K562 (cell line): ENCODE measurements around the gene GLRX3. TPM values are rescaled to one million over a fixed set of nuclear protein-coding genes. Genes with fewer than 3 reads are reported as not detected.

Experiments used
- ATAC-seq: fragments of 200-7000 bp; cut with Tn5 transposase; 3 replicates; pipeline ENCODE4 v1.9.1; 2020; ENCODE audit warnings: moderate library complexity
- BruUV-seq: library from RNA; stranded (reverse); fragments of 400-500 nt; replicated peaks from 2 replicates; lab custom pipeline; 2021; lab: Mats Ljungman, UMichigan
- CTCF ChIA-PET: fragments of 300-600 bp; formaldehyde crosslinking; extraction: SDS; loops from one replicate; lab custom pipeline; 2021; ENCODE audit warnings: low intra/inter-chr PET ratio; lab: Yijun Ruan, JAX
- POLR2A ChIA-PET: fragments of 300-600, 350-650 bp; sonication (Branson Sonifier 250); formaldehyde crosslinking; extraction: SDS; loops from one replicate; lab custom pipeline; 2021; ENCODE audit warnings: antibody characterized with exemption, inconsistent platforms; lab: Yijun Ruan, JAX
- DNase-seq, 4 experiments: peaks; one replicate each; pipeline versions ENCODE4 v3.0.0 to v3.0.0-alpha.2; 2011 to 2018; ENCODE audit warnings: low spot score in 3 of 4, mixed read lengths in 3 of 4; ENCODE audit errors: extremely low read depth in 1 of 4
- FAIRE-seq: peaks from 2 replicates; lab custom pipeline; 2011; peaks lifted over from hg19 to GRCh38; lab: Jason Lieb, UNC
- H2AFZ ChIP-seq: 2 replicates; pipeline ENCODE4 v1.6.0; 2011; ENCODE audit warnings: low read depth, low read length, control low read depth, inconsistent platforms
- H3K27ac ChIP-seq: fragments of 200-600 bp; 3 replicates; pipeline ENCODE4 v1.8.0; 2011; ENCODE audit warnings: low read depth, mild to moderate bottlenecking, control low read depth, inconsistent platforms, low read length, moderate library complexity, mixed read lengths; ENCODE audit errors: extremely low read depth
- H3K27me3 ChIP-seq, 2 experiments: fragments of 300-600 bp in 1 of 2; 2 replicates in 1 of 2; 3 replicates in 1 of 2; pipeline versions ENCODE4 v1.6.0 to v1.8.0; 2011; ENCODE audit warnings: inconsistent platforms in 2 of 2, low read length in 2 of 2, mild to moderate bottlenecking in 1 of 2, mixed read lengths in 1 of 2, moderate library complexity in 1 of 2; ENCODE audit not compliant: control insufficient read depth in 2 of 2, insufficient read depth in 2 of 2
- H3K36me3 ChIP-seq: fragments of 300-600 bp; 3 replicates; pipeline ENCODE4 v1.8.0; 2011; ENCODE audit warnings: mild to moderate bottlenecking, low read length, inconsistent platforms; ENCODE audit not compliant: control insufficient read depth, insufficient read depth
- H3K4me1 ChIP-seq, 2 experiments: fragments of 200-600 bp in 1 of 2; replicated peaks in 1 of 2; 2 replicates in 1 of 2; 3 replicates in 1 of 2; pipeline versions ENCODE4 v1.5.1 to v1.8.0; 2011; ENCODE audit warnings: inconsistent platforms in 2 of 2, low read length in 2 of 2, mild to moderate bottlenecking in 1 of 2, mixed read lengths in 1 of 2, moderate library complexity in 1 of 2; ENCODE audit not compliant: control insufficient read depth in 2 of 2, insufficient read depth in 2 of 2
- H3K4me2 ChIP-seq: 2 replicates; pipeline ENCODE4 v1.6.1; 2011; ENCODE audit warnings: low read length, control low read depth, inconsistent platforms, mixed read lengths; ENCODE audit not compliant: insufficient read depth
- H3K4me3 ChIP-seq: fragments of 200-600 bp; sonication (generic), shearing (Covaris generic); 2 replicates; pipeline ENCODE4 v1.5.1; 2016; ENCODE audit warnings: control low read depth, inconsistent platforms
- H3K79me2 ChIP-seq: fragments of 200-600 bp; 3 replicates; pipeline ENCODE4 v1.8.0; 2011; ENCODE audit warnings: low read length, inconsistent platforms; ENCODE audit not compliant: control insufficient read depth, insufficient read depth
- H3K9ac ChIP-seq, 2 experiments: 2 replicates each; pipeline versions ENCODE4 v1.6.0 to v1.6.1; 2011; ENCODE audit warnings: low read depth in 2 of 2, low read length in 2 of 2, control low read depth in 1 of 2, inconsistent platforms in 1 of 2, mild to moderate bottlenecking in 1 of 2, mixed read lengths in 1 of 2; ENCODE audit not compliant: insufficient read depth in 1 of 2
- H3K9me1 ChIP-seq: one replicate; pipeline ENCODE4 v1.6.0; 2011; ENCODE audit warnings: inconsistent platforms, mild to moderate bottlenecking, low read length, moderate library complexity; ENCODE audit not compliant: control insufficient read depth, insufficient read depth
- H3K9me3 ChIP-seq: replicated peaks from 2 replicates; pipeline ENCODE4 v1.5.1; 2011; ENCODE audit warnings: low read depth, low read length, inconsistent platforms; ENCODE audit not compliant: control insufficient read depth, insufficient read depth
- H4K20me1 ChIP-seq: replicated peaks from 2 replicates; pipeline ENCODE4 v1.6.1; 2011; ENCODE audit warnings: low read length, inconsistent platforms, mixed read lengths; ENCODE audit not compliant: control insufficient read depth, insufficient read depth
- ARID2 ChIP-seq: fragments of 450-650 bp; IDR thresholded peaks from 2 replicates; pipeline ENCODE4 v1.6.1; 2017; ENCODE audit warnings: antibody characterized with exemption, mild to moderate bottlenecking
- MCM7 ChIP-seq, 2 experiments: fragments of 450-650 bp; IDR thresholded peaks; 2 replicates each; pipeline ENCODE4 v1.6.1; 2016 to 2018
- MIER1 ChIP-seq: fragments of 450-650 bp; IDR thresholded peaks from 2 replicates; pipeline ENCODE4 v1.6.1; 2016; ENCODE audit warnings: antibody characterized with exemption, mild to moderate bottlenecking, low read depth
- POLR2G ChIP-seq: fragments of 200-400 bp; formaldehyde crosslinking; IDR thresholded peaks from 2 replicates; pipeline ENCODE4 v1.6.1; 2017; ENCODE audit warnings: low read depth, mild to moderate bottlenecking, antibody characterized with exemption, low read length, moderate library complexity
- ZNF24 ChIP-seq: fragments of 450-650 bp; IDR thresholded peaks from 2 replicates; pipeline ENCODE4 v1.6.1; 2016
- WGBS: fragments of 100-300 bp; shearing (Covaris generic); methylation state at CpG from one replicate; pipeline ENCODE4 v1.1.6; 2016; ENCODE audit warnings: low coverage, mixed read lengths; ENCODE audit not compliant: insufficient coverage; ENCODE audit errors: missing lambda C conversion rate; 5-methylcytosine and 5-hydroxymethylcytosine counted together
- in situ Hi-C: fragments of 300-500 bp; cut with MboI; formaldehyde crosslinking; loops from 4 replicates; pipeline ENCODE4 v1.15.0; 2018; ENCODE audit warnings: inconsistent platforms, mixed read lengths
- intact Hi-C: fragments of 100-400 bp; cut with micrococcal nuclease; formaldehyde crosslinking; loops from 2 replicates; pipeline ENCODE4 v1.14.2; 2022
- polyA plus RNA-seq, 8 experiments: library from polyadenylated mRNA; depleted of rRNA in 4 of 8; stranded (reverse) in 5 of 8; unstranded in 3 of 8; fragments of >200 nt; fragmentation: Nextera tagmentation in 2 of 8; fragmentation: Illumina TruSeq in 1 of 8; extraction: Ambion mirVana in 2 of 8; extraction: Trizol in 1 of 8; gene quantifications; 2 replicates each; pipeline versions ENCODE4 v1.2.1 to v1.2.3, GENCODE V29; 2011 to 2014; ENCODE audit warnings: inconsistent platforms in 1 of 8, missing spikeins in 1 of 8
- total RNA-seq, 7 experiments: library from RNA; depleted of rRNA in 6 of 7; stranded (reverse); fragments of >200 nt in 6 of 7; fragmentation: Illumina TruSeq in 2 of 7; extraction: Trizol in 2 of 7; gene quantifications; 2 replicates each; pipeline versions ENCODE4 v1.2.1 to v1.2.3, GENCODE V29; 2011 to 2021; ENCODE audit warnings: low replicate concordance in 1 of 7

The GLRX3 gene
- total and polyA plus RNA-seq, 9 of the 15 experiments (the other 6 are each of a cell fraction or from before 2014, with no cell fraction given), result 115 to 190 (median 169) TPM

DNA sequence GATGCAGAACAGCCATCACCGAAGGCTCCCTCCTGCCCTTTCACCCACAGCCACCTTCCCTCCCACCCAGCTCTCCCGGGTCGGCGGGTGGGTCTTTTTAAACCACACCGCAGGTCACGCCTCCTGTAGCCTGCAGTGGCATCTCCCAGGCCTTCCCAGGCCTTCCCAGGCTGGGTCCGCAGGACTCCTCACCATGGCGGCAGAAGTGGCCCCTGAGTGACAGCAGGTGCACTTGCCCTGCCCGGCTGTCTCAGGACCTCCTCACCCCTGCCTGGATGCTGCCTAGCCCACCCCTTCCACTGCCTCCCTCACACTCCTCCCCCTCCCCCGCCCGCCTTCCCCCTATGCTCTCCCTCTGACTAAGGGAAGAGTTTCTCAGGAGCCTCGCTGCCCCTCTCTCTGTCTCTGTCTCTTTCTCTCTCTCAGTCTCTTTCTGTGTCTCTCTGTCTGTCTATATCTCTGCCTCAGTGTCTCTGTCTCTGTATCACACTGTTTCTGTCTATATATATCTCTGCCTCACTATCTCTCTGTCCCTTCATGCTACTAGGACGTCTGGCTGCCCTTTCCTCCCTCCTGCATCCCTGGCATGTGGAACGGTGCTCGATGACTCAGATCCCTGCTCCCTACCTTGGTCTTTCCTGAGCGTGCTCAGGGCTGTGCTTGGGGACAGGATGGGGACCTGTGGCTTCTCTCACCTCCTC lies 57.5 kb downstream of the GLRX3 start:
- no TSS peak for BruUV-seq
- CTCF ChIA-PET, result no interaction called here
- 0 out of 2 replicates have a peak, but pooled peaks have one; percentile 23 for TF ChIP-seq POLR2G
- TF ChIP-seq ZNF24, result no peak
- TF ChIP-seq, all 486 proteins: peak for 1
- ATAC-seq (no peak), FAIRE-seq (no peak), DNase-seq (no peak)
- in situ Hi-C loops, result no loop called here
- Histone ChIP-seq H3K27me3 (no peaks in the 10 kb centered on the region), H3K4me3 (no peak overlapping the region), H3K9ac (no peak overlapping the region), H3K9me1 (no peaks in the 10 kb centered on the region), H3K9me3 (no peaks in the 10 kb centered on the region), H2AFZ (no peak overlapping the region), H3K27ac (no peak overlapping the region), H3K4me2 (no peak overlapping the region), H3K4me1 (peaks cover 0 to 22% of the 10 kb centered on the region in 2 experiments; a peak in 2 of 5 replicates), H3K79me2 (no peaks in the 10 kb centered on the region), H3K36me3 (no peaks in the 10 kb centered on the region), H4K20me1 (no peaks in the 10 kb centered on the region)
- intact Hi-C loops, result no loop called here
- 67% methylated on average over 6 of the region's 16 CpGs for WGBS
- POLR2A ChIA-PET, result no interaction called here

DNA sequence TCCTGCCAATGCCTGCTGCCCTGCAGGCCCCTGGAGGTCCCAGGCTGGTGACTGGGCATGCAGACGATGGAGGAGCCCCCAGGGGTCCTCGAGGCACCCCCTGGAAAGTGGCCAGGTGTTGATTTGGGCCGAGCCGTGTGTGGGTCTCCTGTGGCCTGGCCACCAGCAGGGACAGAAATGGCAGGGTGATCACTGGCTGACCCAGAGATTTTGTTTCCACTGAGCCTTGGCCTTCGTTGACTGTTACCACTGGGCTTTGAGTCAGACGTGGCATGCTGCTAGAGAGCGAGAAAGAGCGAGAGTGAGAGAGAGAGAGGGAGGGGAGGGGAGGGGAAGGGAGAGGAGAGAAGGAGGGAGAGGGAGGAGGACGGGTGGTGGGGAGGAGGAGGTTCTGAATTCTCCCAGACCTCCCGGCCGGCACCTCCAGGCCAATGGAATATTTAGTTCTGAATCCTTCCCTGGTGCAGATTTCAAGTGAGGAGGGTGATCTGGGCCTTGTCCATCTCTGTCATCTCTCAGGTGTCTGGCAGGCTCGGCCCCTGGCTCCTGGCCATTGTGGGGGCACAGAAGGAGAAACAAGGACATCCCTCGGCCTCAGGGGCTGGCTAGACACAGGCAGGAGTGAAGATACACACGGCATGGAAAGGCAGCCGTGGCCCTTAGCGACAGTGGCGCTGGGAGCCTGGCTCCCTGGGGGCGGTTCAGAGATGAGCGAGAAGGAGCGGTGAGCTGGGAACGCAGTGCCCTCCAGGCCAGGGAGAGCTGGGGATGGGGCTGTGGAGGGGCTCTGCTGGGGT lies 58.2 kb downstream of the GLRX3 start:
- no TSS peak for BruUV-seq
- TF ChIP-seq MIER1 (no peak), ARID2 (no peak), MCM7 (IDR thresholded peaks at IDR 0.05) (no peak)

More for the DNA sequence above, 58.2 kb downstream of the GLRX3 start:
- CTCF ChIA-PET, result no interaction called here
- no peaks in the 10 kb centered on the region for H3K79me2 ChIP-seq
- POLR2A ChIA-PET, result no interaction called here
- H3K9me1 ChIP-seq, result no peaks in the 10 kb centered on the region
- H3K9me3 ChIP-seq, result no peaks in the 10 kb centered on the region
- intact Hi-C loops (no loop called here), in situ Hi-C loops (no loop called here)
- H2AFZ ChIP-seq, result no peak overlapping the region
- H3K4me3 ChIP-seq, result no peak overlapping the region
- H3K27ac ChIP-seq, result no peak overlapping the region
- no peak for ATAC-seq
- H3K4me1 ChIP-seq, result peaks cover 0 to 22% of the 10 kb centered on the region in 2 experiments; a peak in 2 of 5 replicates
- H3K9ac ChIP-seq, result no peak overlapping the region
- 86% methylated on average over 4 of the region's 21 CpGs for WGBS
- no peaks in the 10 kb centered on the region for H3K36me3 ChIP-seq
- no peak for DNase-seq
- H4K20me1 ChIP-seq, result no peaks in the 10 kb centered on the region
- H3K27me3 ChIP-seq, result no peaks in the 10 kb centered on the region
- no peak for FAIRE-seq
- H3K4me2 ChIP-seq, result no peak overlapping the region
